MV-4-11 (cell line): ENCODE measurements around the gene SLC27A5.

Source experiments
- DNase-seq: peaks from one replicate; lab custom pipeline; 2025; lab: John Stamatoyannopoulos, UW

SLC27A5 gene

GRCh38 chr19:58511353-58512208, at the start of gene SLC27A5:
TSS of gene SLC27A5 (minus strand) at chr19:58511992. CDS start at chr19:58511955, 37 bp downstream.
- no peak for DNase-seq

- no peak for DNase-seq
These were observed 49.1 kb upstream of the SLC27A5 start for GRCh38 chr19:58560921-58561320.

- no peak for DNase-seq
These were observed 48.5 kb upstream of the SLC27A5 start for GRCh38 chr19:58560007-58560887.

GRCh38 chr19:58559275-58560006, 47.6 kb upstream of the SLC27A5 start:
- DNase-seq = no peak

GRCh38 chr19:58558623-58559274, 47.0 kb upstream of the SLC27A5 start:
- no peak for DNase-seq

- no peak for DNase-seq
These were observed 46.4 kb upstream of the SLC27A5 start, which contains the start of gene UBE2M for GRCh38 chr19:58558066-58558622. TSS of gene UBE2M (minus strand) at chr19:58558611. CDS start at chr19:58558381, 230 bp downstream.

- no peak for DNase-seq
These were observed 45.7 kb upstream of the SLC27A5 start for GRCh38 chr19:58557221-58558065.

GRCh38 chr19:58556622-58557220, 44.9 kb upstream of the SLC27A5 start:
- no peak for DNase-seq

GRCh38 chr19:58555920-58556621, 44.3 kb upstream of the SLC27A5 start:
- DNase-seq = no peak

GRCh38 chr19:58555369-58555885, 43.6 kb upstream of the SLC27A5 start:
- no peak for DNase-seq

- DNase-seq = no peak
These were observed 42.9 kb upstream of the SLC27A5 start, which contains the start of gene CHMP2A for GRCh38 chr19:58554494-58555368. TSS of gene CHMP2A (minus strand) at chr19:58555105. CDS start at chr19:58554212, 893 bp downstream.

- DNase-seq = no peak
These were observed 42.2 kb upstream of the SLC27A5 start for GRCh38 chr19:58553799-58554493.

GRCh38 chr19:58552655-58553054, 40.9 kb upstream of the SLC27A5 start:
- DNase-seq = no peak

- DNase-seq = no peak
These were observed 40.0 kb upstream of the SLC27A5 start for GRCh38 chr19:58551577-58552471.

- no peak for DNase-seq
These were observed 39.3 kb upstream of the SLC27A5 start for GRCh38 chr19:58551123-58551497.
